ENCODE measurements around the gene PEX11A. TPM values are rescaled to one million over a fixed set of nuclear protein-coding genes. Genes with fewer than 3 reads are reported as not detected.

PEX11A gene
- total and polyA plus RNA-seq, 2 donors (not counting 1 experiment from before 2014, with no cell fraction given): 0.78 to 2.4 TPM

GRCh38 chr15:89649716-89650115, 40.8 kb downstream of the PEX11A start:
- Histone ChIP-seq H4K20me1 (ENCODE audit: control insufficient read depth, insufficient read depth, low read length, poor library complexity, severe bottlenecking) (no peaks in the 10 kb centered on the region), H3K4me1 (ENCODE audit: control insufficient read depth in 2 of 2, insufficient read depth in 2 of 2, low read length in 2 of 2) (peaks cover 4 to 5% of the 10 kb centered on the region in 2 donors), H3K36me3 (replicated peaks in 1 of 2; ENCODE audit: control extremely low read depth in 1 of 2, control insufficient read depth in 1 of 2, extremely low read depth in 1 of 2, insufficient read depth in 2 of 2, low read length in 1 of 2) (no peaks in the 10 kb centered on the region), H3K27ac (ENCODE audit: low read length in 2 of 2) (no peak overlapping the region), H3K27me3 (replicated peaks in 1 of 4; ENCODE audit: control extremely low read depth in 1 of 4, control insufficient read depth in 3 of 4, insufficient read depth in 4 of 4, low read length in 3 of 4) (peaks cover 0 to 12% (median 5%) of the 10 kb centered on the region in 4 experiments), H3K4me3 (ENCODE audit: control extremely low read depth in 1 of 5, extremely low read depth in 1 of 5, insufficient read depth in 1 of 5, low read depth in 2 of 5, low read length in 4 of 5) (no peak overlapping the region), H2AFZ (ENCODE audit: insufficient read depth, low read depth, low read length, poor library complexity, severe bottlenecking) (no peak overlapping the region), H3K79me2 (ENCODE audit: control insufficient read depth, insufficient read depth, low read length) (no peaks in the 10 kb centered on the region), H3K4me2 (replicated peaks; ENCODE audit: low read depth, low read length, poor library complexity, severe bottlenecking) (no peak overlapping the region), H3K9ac (ENCODE audit: low read length) (no peak overlapping the region), H3K9me3 (ENCODE audit: control extremely low read depth in 1 of 3, control insufficient read depth in 2 of 3, insufficient read depth in 1 of 3, low read length in 2 of 3) (peaks cover 0 to 21% (median 0%) of the 10 kb centered on the region in 3 donors)
- H3K9me3 Mint-ChIP-seq (ENCODE audit: insufficient read depth): no peaks in the 10 kb centered on the region
- DNase-seq (no peak), ATAC-seq (ENCODE audit: low read depth) (no peak)
- H3K4me3 Mint-ChIP-seq: no peak overlapping the region
- POLR2A ChIA-PET: no interaction called here
- TF ChIP-seq EZH2 (IDR thresholded peaks at IDR 0.05; ENCODE audit: borderline replicate concordance, insufficient read depth, low read depth, low read length, poor library complexity, severe bottlenecking) (no peak), CTCF (IDR thresholded peaks at IDR 0.05) (no peak)
- CTCF ChIA-PET: no interaction called here
- H3K4me1 Mint-ChIP-seq: peaks cover 9% of the 10 kb centered on the region
- no peak overlapping the region for H3K27ac Mint-ChIP-seq
- 96% methylated on average over 10 of the region's 15 CpGs for WGBS (ENCODE audit: insufficient coverage)
- intact Hi-C loops (cut with micrococcal nuclease): no loop called here
- peaks cover 14% of the 10 kb centered on the region for H3K27me3 Mint-ChIP-seq

- WGBS (ENCODE audit: insufficient coverage): 97% methylated on average over 37 of the region's 37 CpGs
- intact Hi-C loops (cut with micrococcal nuclease): no loop called here
- no peak for DNase-seq
- no peak overlapping the region for H3K9ac ChIP-seq (ENCODE audit: low read length)
- no peaks in the 10 kb centered on the region for H3K79me2 ChIP-seq (ENCODE audit: control insufficient read depth, insufficient read depth, low read length)
- H3K36me3 ChIP-seq (replicated peaks in 1 of 2; ENCODE audit: control extremely low read depth in 1 of 2, control insufficient read depth in 1 of 2, extremely low read depth in 1 of 2, insufficient read depth in 2 of 2, low read length in 1 of 2): no peaks in the 10 kb centered on the region
- H3K27me3 Mint-ChIP-seq: peaks cover 8% of the 10 kb centered on the region
- H3K4me3 ChIP-seq (ENCODE audit: control extremely low read depth in 1 of 5, extremely low read depth in 1 of 5, insufficient read depth in 1 of 5, low read depth in 2 of 5, low read length in 4 of 5): no peak overlapping the region
- H3K4me3 Mint-ChIP-seq: no peak overlapping the region
- no peak for TF ChIP-seq EZH2 (IDR thresholded peaks at IDR 0.05; ENCODE audit: borderline replicate concordance, insufficient read depth, low read depth, low read length, poor library complexity, severe bottlenecking)
- TF ChIP-seq CTCF (IDR thresholded peaks at IDR 0.05): no peak
- ChIA-PET CTCF (no interaction called here), POLR2A (no interaction called here)
- no peak overlapping the region for H3K4me2 ChIP-seq (replicated peaks; ENCODE audit: low read depth, low read length, poor library complexity, severe bottlenecking)
- peaks cover 0 to 17% (median 0%) of the 10 kb centered on the region in 3 donors for H3K9me3 ChIP-seq (ENCODE audit: control extremely low read depth in 1 of 3, control insufficient read depth in 2 of 3, insufficient read depth in 1 of 3, low read length in 2 of 3)
- no peak overlapping the region for H2AFZ ChIP-seq (ENCODE audit: insufficient read depth, low read depth, low read length, poor library complexity, severe bottlenecking)
- no peaks in the 10 kb centered on the region for H4K20me1 ChIP-seq (ENCODE audit: control insufficient read depth, insufficient read depth, low read length, poor library complexity, severe bottlenecking)
- no peak overlapping the region for H3K27ac Mint-ChIP-seq
- H3K4me1 Mint-ChIP-seq: peaks cover 3% of the 10 kb centered on the region
- peaks cover 0 to 6% (median 0%) of the 10 kb centered on the region in 4 experiments for H3K27me3 ChIP-seq (replicated peaks in 1 of 4; ENCODE audit: control extremely low read depth in 1 of 4, control insufficient read depth in 3 of 4, insufficient read depth in 4 of 4, low read length in 3 of 4)
- no peaks in the 10 kb centered on the region for H3K9me3 Mint-ChIP-seq (ENCODE audit: insufficient read depth)
- no peak for ATAC-seq (ENCODE audit: low read depth)
- H3K27ac ChIP-seq (ENCODE audit: low read length in 2 of 2): no peak overlapping the region
- H3K4me1 ChIP-seq (ENCODE audit: control insufficient read depth in 2 of 2, insufficient read depth in 2 of 2, low read length in 2 of 2): no peaks in the 10 kb centered on the region
Measured at GRCh38 chr15:89649013-89649625, 41.4 kb downstream of the PEX11A start.
